ENCODE measurements around the gene OSBPL9. TPM values are rescaled to one million over a fixed set of nuclear protein-coding genes. Genes with fewer than 3 reads are reported as not detected.

OSBPL9 gene
- total and polyA plus RNA-seq, 2 experiments from 2014 or later: 32.2 to 37.0 TPM

- Histone ChIP-seq H3K4me3 (no peak overlapping the region), H3K9me2 (ENCODE audit: insufficient read depth) (no peaks in the 10 kb centered on the region), H3K9ac (no peak overlapping the region), H3K4me1 (ENCODE audit: insufficient read depth) (peaks cover 38% of the 10 kb centered on the region), H3F3A (ENCODE audit: insufficient read depth) (peaks cover 35% of the 10 kb centered on the region), H3K9me3 (ENCODE audit: low read depth) (no peaks in the 10 kb centered on the region), H3K27me3 (replicated peaks; ENCODE audit: insufficient read depth) (no peaks in the 10 kb centered on the region), H3K27ac (peak overlapping the region; percentile 29; the same call in 1 of the 2 replicates), H2AFZ (no peak overlapping the region), H3K36me3 (ENCODE audit: low read depth) (no peaks in the 10 kb centered on the region), H3K79me2 (ENCODE audit: insufficient read depth) (no peaks in the 10 kb centered on the region), H4K20me1 (ENCODE audit: insufficient read depth) (no peaks in the 10 kb centered on the region), H3K4me2 (ENCODE audit: unreplicated experiment) (peak overlapping the region; percentile 50)
- in situ Hi-C loops (cut with MboI): no loop called here
- no peak for TF ChIP-seq EZH2 (IDR thresholded peaks at IDR 0.05; ENCODE audit: insufficient read depth, poor library complexity, severe bottlenecking)
- TF ChIP-seq EZH2phosphoT487 (IDR thresholded peaks at IDR 0.05; ENCODE audit: insufficient read depth, low read depth): no peak
- peak; percentile 90 for DNase-seq
- 24 to 25% methylated on average over 4 of the region's 4 CpGs for whole genome bisulfite sequencing, 2 experiments (ENCODE audit: low coverage in 1 of 2, low lambda C conversion rate in 2 of 2, missing lambda C conversion rate in 2 of 2)
These were observed 47.4 kb upstream of the OSBPL9 start for GRCh38 chr1:51569284-51570062.

- Histone ChIP-seq H3K4me1 (ENCODE audit: insufficient read depth) (peaks cover 38% of the 10 kb centered on the region), H3K4me2 (ENCODE audit: unreplicated experiment) (peak overlapping the region; percentile 50), H3K27me3 (replicated peaks; ENCODE audit: insufficient read depth) (no peaks in the 10 kb centered on the region), H3K9ac (no peak overlapping the region), H3K9me2 (ENCODE audit: insufficient read depth) (no peaks in the 10 kb centered on the region), H3K79me2 (ENCODE audit: insufficient read depth) (no peaks in the 10 kb centered on the region), H3F3A (ENCODE audit: insufficient read depth) (peaks cover 35% of the 10 kb centered on the region), H2AFZ (no peak overlapping the region), H3K27ac (no peak overlapping the region; the same call in 1 of the 2 replicates), H4K20me1 (ENCODE audit: insufficient read depth) (no peaks in the 10 kb centered on the region), H3K4me3 (no peak overlapping the region), H3K9me3 (ENCODE audit: low read depth) (no peaks in the 10 kb centered on the region), H3K36me3 (ENCODE audit: low read depth) (no peaks in the 10 kb centered on the region)
- DNase-seq: peak; percentile 39
- WGBS, 2 experiments (ENCODE audit: low coverage in 1 of 2, low lambda C conversion rate in 2 of 2, missing lambda C conversion rate in 2 of 2): 71 to 79% methylated on average over 4 of the region's 4 CpGs
- TF ChIP-seq EZH2 (IDR thresholded peaks at IDR 0.05; ENCODE audit: insufficient read depth, poor library complexity, severe bottlenecking) (no peak), EZH2phosphoT487 (IDR thresholded peaks at IDR 0.05; ENCODE audit: insufficient read depth, low read depth) (no peak)
- in situ Hi-C loops (cut with MboI): no loop called here
These were observed 46.7 kb upstream of the OSBPL9 start for GRCh38 chr1:51570063-51570710.

GRCh38 chr1:51572365-51572764 lies 44.5 kb upstream of the OSBPL9 start:
- Histone ChIP-seq H3K4me1 (ENCODE audit: insufficient read depth) (peaks cover 32% of the 10 kb centered on the region), H3K9me2 (ENCODE audit: insufficient read depth) (no peaks in the 10 kb centered on the region), H3F3A (ENCODE audit: insufficient read depth) (peaks cover 31% of the 10 kb centered on the region), H3K9me3 (ENCODE audit: low read depth) (no peaks in the 10 kb centered on the region), H3K27ac (no peak overlapping the region), H3K27me3 (replicated peaks; ENCODE audit: insufficient read depth) (no peaks in the 10 kb centered on the region), H3K79me2 (ENCODE audit: insufficient read depth) (no peaks in the 10 kb centered on the region), H3K4me2 (ENCODE audit: unreplicated experiment) (no peak overlapping the region), H2AFZ (no peak overlapping the region), H3K9ac (no peak overlapping the region), H3K4me3 (no peak overlapping the region), H4K20me1 (ENCODE audit: insufficient read depth) (no peaks in the 10 kb centered on the region), H3K36me3 (ENCODE audit: low read depth) (no peaks in the 10 kb centered on the region)
- 98 to 99% methylated on average over 4 of the region's 4 CpGs for WGBS, 2 experiments (ENCODE audit: low coverage in 1 of 2, low lambda C conversion rate in 2 of 2, missing lambda C conversion rate in 2 of 2)
- in situ Hi-C loops (cut with MboI): no loop called here
- DNase-seq: no peak
- no peak for TF ChIP-seq EZH2 (IDR thresholded peaks at IDR 0.05; ENCODE audit: insufficient read depth, poor library complexity, severe bottlenecking)
- no peak for TF ChIP-seq EZH2phosphoT487 (IDR thresholded peaks at IDR 0.05; ENCODE audit: insufficient read depth, low read depth)

GRCh38 chr1:51574796-51575195 lies 42.1 kb upstream of the OSBPL9 start:
- Histone ChIP-seq H3K4me2 (ENCODE audit: unreplicated experiment) (no peak overlapping the region), H3K27ac (no peak overlapping the region), H2AFZ (no peak overlapping the region), H3F3A (ENCODE audit: insufficient read depth) (peaks cover 11% of the 10 kb centered on the region), H3K9ac (no peak overlapping the region), H3K4me3 (no peak overlapping the region), H3K9me3 (ENCODE audit: low read depth) (no peaks in the 10 kb centered on the region), H3K4me1 (ENCODE audit: insufficient read depth) (peaks cover 10% of the 10 kb centered on the region), H4K20me1 (ENCODE audit: insufficient read depth) (no peaks in the 10 kb centered on the region), H3K27me3 (replicated peaks; ENCODE audit: insufficient read depth) (no peaks in the 10 kb centered on the region), H3K9me2 (ENCODE audit: insufficient read depth) (no peaks in the 10 kb centered on the region; the same call in 1 of the 2 replicates), H3K36me3 (ENCODE audit: low read depth) (no peaks in the 10 kb centered on the region), H3K79me2 (ENCODE audit: insufficient read depth) (no peaks in the 10 kb centered on the region)
- TF ChIP-seq EZH2 (IDR thresholded peaks at IDR 0.05; ENCODE audit: insufficient read depth, poor library complexity, severe bottlenecking) (no peak), EZH2phosphoT487 (IDR thresholded peaks at IDR 0.05; ENCODE audit: insufficient read depth, low read depth) (no peak)
- DNase-seq: no peak
- in situ Hi-C loops (cut with MboI): no loop called here
